ENCODE measurements around the gene APBA1.

DNA sequence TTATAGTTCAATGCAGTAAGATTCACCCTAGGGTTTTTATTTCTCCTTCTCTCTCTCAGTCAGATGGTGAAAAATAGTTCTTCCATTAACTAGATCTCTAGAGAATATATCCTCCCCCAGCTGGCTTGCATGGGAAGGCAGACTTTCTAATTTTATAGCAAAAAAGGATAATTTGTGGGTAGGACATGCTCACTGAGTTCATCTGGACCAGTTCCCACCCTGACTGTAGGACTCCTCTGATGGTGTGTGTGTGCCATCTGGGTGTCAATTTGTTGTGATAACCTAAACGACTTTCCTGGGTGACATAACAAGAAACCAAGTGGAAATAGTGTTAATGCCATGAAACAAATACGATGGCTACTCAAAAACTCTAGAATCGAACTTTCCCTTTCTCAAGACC lies 44.9 kb downstream of the APBA1 start:
- TF ChIP-seq, protein P1, sequence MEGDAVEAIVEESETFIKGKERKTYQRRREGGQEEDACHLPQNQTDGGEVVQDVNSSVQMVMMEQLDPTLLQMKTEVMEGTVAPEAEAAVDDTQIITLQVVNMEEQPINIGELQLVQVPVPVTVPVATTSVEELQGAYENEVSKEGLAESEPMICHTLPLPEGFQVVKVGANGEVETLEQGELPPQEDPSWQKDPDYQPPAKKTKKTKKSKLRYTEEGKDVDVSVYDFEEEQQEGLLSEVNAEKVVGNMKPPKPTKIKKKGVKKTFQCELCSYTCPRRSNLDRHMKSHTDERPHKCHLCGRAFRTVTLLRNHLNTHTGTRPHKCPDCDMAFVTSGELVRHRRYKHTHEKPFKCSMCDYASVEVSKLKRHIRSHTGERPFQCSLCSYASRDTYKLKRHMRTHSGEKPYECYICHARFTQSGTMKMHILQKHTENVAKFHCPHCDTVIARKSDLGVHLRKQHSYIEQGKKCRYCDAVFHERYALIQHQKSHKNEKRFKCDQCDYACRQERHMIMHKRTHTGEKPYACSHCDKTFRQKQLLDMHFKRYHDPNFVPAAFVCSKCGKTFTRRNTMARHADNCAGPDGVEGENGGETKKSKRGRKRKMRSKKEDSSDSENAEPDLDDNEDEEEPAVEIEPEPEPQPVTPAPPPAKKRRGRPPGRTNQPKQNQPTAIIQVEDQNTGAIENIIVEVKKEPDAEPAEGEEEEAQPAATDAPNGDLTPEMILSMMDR (IDR thresholded peaks at IDR 0.05): no peak
- no peak for TF ChIP-seq POLR2A (IDR thresholded peaks at IDR 0.05)
